Skeletal muscle satellite cell (primary cell): ENCODE results near the gene CCDC102A.

ENCODE experiments used
- H3K27me3 ChIP-seq: 2 replicates; pipeline ENCODE4 v1.7.0; 2013; ENCODE audit warnings: low read length; ENCODE audit not compliant: control insufficient read depth, insufficient read depth
- H3K36me3 ChIP-seq: 2 replicates; pipeline ENCODE4 v1.7.0; 2013; ENCODE audit warnings: mild to moderate bottlenecking, control low read depth, low read length; ENCODE audit not compliant: insufficient read depth
- H3K4me1 ChIP-seq: 2 replicates; pipeline ENCODE4 v1.7.0; 2013; ENCODE audit warnings: low read length; ENCODE audit not compliant: control insufficient read depth, insufficient read depth
- H3K4me2 ChIP-seq: 2 replicates; pipeline ENCODE4 v1.7.0; 2013; ENCODE audit warnings: mild to moderate bottlenecking, low read length
- H3K4me3 ChIP-seq: 2 replicates; pipeline ENCODE4 v1.7.0; 2013; ENCODE audit warnings: low read length
- H3K9ac ChIP-seq: 2 replicates; pipeline ENCODE4 v1.7.0; 2013; ENCODE audit warnings: mild to moderate bottlenecking, low read depth, low read length, moderate library complexity
- H3K9me3 ChIP-seq: replicated peaks from 2 replicates; pipeline ENCODE4 v1.7.0; 2013; ENCODE audit warnings: mild to moderate bottlenecking, control low read depth, low read length

CCDC102A gene

GRCh38 chr16:57526498-57526897, 9.9 kb downstream of the CCDC102A start:
- no peaks in the 10 kb centered on the region for H3K36me3 ChIP-seq
- H3K4me1 ChIP-seq, result peaks cover 10% of the 10 kb centered on the region
- H3K9ac ChIP-seq, result no peak overlapping the region
- no peak overlapping the region for H3K4me3 ChIP-seq
- H3K27me3 ChIP-seq, result no peaks in the 10 kb centered on the region
- H3K9me3 ChIP-seq, result no peaks in the 10 kb centered on the region
- H3K4me2 ChIP-seq, result no peak overlapping the region

DNA sequence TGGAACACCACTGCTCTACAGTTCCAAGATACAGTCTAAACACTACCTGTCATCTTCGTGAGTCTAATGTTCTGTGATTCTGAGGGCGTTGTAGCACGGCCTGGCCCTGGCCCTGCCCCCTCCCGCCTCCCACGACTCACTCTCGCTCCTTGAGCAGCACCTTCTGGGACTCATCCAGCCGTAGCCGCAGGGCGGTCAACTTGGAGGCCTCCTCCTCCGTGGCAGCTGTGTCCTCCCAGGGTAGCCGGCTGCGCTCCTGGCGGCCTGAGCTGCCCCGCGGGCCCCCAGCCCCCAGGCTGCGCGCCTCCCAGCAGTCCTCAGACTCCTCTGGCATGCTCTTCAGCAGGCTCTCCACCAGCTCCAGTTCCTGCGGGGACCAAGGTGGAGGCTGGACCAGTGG, 10.6 kb downstream of the CCDC102A start:
- Histone ChIP-seq H3K27me3 (no peaks in the 10 kb centered on the region), H3K36me3 (no peaks in the 10 kb centered on the region), H3K4me3 (no peak overlapping the region), H3K9me3 (no peaks in the 10 kb centered on the region), H3K9ac (no peak overlapping the region), H3K4me1 (peaks cover 10% of the 10 kb centered on the region), H3K4me2 (no peak overlapping the region)

DNA sequence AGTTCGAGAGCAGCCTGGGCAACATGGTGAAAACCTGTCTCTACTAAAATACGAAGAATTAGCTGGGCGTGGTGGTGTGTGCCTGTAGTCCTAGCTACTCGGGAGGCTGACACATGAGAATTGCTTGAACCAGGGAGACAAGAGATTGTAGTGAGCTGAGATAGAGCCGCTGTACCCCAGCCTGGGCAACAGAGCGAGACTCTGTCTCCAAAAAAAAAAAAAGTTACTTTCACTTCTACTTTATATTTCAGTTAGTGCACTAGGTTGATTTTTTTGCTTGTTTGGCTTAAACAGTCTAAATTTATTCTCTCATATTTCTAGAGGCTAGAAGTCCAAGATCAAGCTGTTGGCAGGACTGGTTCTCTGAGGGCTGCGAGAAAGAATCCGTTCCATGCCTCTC, 13.4 kb downstream of the CCDC102A start:
- Histone ChIP-seq H3K4me2 (no peak overlapping the region), H3K4me1 (no peaks in the 10 kb centered on the region), H3K9me3 (no peaks in the 10 kb centered on the region), H3K9ac (no peak overlapping the region), H3K4me3 (no peak overlapping the region), H3K27me3 (no peaks in the 10 kb centered on the region), H3K36me3 (no peaks in the 10 kb centered on the region)

DNA sequence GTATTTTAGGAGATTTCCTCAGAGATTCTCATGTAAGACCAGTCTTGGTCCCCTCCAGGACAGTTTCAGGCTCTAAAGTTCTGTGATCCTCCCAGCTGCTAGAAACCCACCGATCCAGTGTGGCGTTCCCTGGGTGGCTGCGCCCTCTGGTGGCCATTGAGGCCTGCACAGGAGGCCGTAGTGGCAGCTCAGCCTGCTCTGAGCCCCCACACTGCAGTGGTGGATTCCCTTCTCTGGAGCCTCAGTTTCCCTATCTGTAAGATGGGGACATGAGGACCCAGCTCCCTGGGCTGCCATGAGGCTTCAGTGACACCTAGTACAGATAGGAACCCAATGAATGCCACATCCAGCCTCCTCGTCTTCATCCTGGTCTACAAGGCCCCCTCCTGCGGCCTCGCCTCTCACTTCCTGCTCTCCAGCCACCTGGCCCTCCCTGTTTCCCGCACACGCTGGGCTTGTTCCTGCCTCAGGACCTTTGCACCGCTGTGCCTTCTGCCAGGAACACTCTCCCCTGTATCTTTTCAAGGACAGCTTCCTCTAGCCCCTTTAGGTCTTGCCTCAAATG, 16.5 kb downstream of the CCDC102A start:
- no peaks in the 10 kb centered on the region for H3K36me3 ChIP-seq
- H3K27me3 ChIP-seq, result no peaks in the 10 kb centered on the region
- no peak overlapping the region for H3K4me2 ChIP-seq
- H3K4me3 ChIP-seq, result no peak overlapping the region
- H3K9ac ChIP-seq, result no peak overlapping the region
- no peaks in the 10 kb centered on the region for H3K4me1 ChIP-seq
- H3K9me3 ChIP-seq, result no peaks in the 10 kb centered on the region

- no peaks in the 10 kb centered on the region for H3K27me3 ChIP-seq
- no peaks in the 10 kb centered on the region for H3K9me3 ChIP-seq
- no peaks in the 10 kb centered on the region for H3K36me3 ChIP-seq
- no peaks in the 10 kb centered on the region for H3K4me1 ChIP-seq
- no peak overlapping the region for H3K4me3 ChIP-seq
- H3K9ac ChIP-seq, result no peak overlapping the region
- H3K4me2 ChIP-seq, result no peak overlapping the region
These were observed 17.4 kb downstream of the CCDC102A start for GRCh38 chr16:57518922-57519321.

- no peaks in the 10 kb centered on the region for H3K36me3 ChIP-seq
These were observed 17.9 kb downstream of the CCDC102A start for GRCh38 chr16:57518520-57518919.

GRCh38 chr16:57517397-57518367, 18.7 kb downstream of the CCDC102A start:
- Histone ChIP-seq H3K27me3 (no peaks in the 10 kb centered on the region), H3K36me3 (no peaks in the 10 kb centered on the region), H3K9ac (no peak overlapping the region), H3K4me3 (no peak overlapping the region), H3K9me3 (no peaks in the 10 kb centered on the region), H3K4me1 (no peaks in the 10 kb centered on the region), H3K4me2 (no peak overlapping the region)

More at GRCh38 chr16:57518520-57518919, 17.9 kb downstream of the CCDC102A start:
- no peak overlapping the region for H3K9ac ChIP-seq
- no peaks in the 10 kb centered on the region for H3K9me3 ChIP-seq
- no peaks in the 10 kb centered on the region for H3K27me3 ChIP-seq
- H3K4me2 ChIP-seq, result no peak overlapping the region
- H3K4me1 ChIP-seq, result no peaks in the 10 kb centered on the region
- no peak overlapping the region for H3K4me3 ChIP-seq

DNA sequence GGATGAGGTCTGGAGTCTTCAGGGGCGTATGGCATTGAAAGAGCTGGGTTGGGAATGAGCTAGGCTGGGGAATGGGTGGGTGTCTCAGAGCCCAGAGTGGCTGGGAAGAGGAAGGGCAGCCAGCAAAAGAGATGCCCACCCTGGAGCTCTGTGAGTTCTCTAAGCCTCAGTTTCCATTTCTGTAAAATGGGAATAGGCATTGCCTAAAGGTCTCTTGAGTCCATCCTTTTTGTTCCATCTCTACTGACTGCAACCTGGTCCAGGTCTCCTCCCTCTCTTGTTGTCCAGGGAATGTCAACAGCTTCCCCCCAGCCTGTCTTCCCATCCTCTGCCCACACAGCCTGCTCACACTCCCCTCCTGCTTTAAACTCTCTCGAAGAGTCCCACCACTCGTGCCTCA, 19.6 kb downstream of the CCDC102A start:
- H3K9ac ChIP-seq, result no peak overlapping the region
- no peaks in the 10 kb centered on the region for H3K36me3 ChIP-seq
- H3K4me3 ChIP-seq, result no peak overlapping the region
- no peaks in the 10 kb centered on the region for H3K9me3 ChIP-seq
- H3K4me2 ChIP-seq, result no peak overlapping the region
- H3K4me1 ChIP-seq, result no peaks in the 10 kb centered on the region
- H3K27me3 ChIP-seq, result no peaks in the 10 kb centered on the region

GRCh38 chr16:57516176-57516725, 20.1 kb downstream of the CCDC102A start:
- H3K27me3 ChIP-seq, result no peaks in the 10 kb centered on the region
- H3K4me3 ChIP-seq, result no peak overlapping the region
- no peaks in the 10 kb centered on the region for H3K9me3 ChIP-seq
- no peak overlapping the region for H3K9ac ChIP-seq
- H3K36me3 ChIP-seq, result no peaks in the 10 kb centered on the region
- H3K4me1 ChIP-seq, result no peaks in the 10 kb centered on the region
- no peak overlapping the region for H3K4me2 ChIP-seq

DNA sequence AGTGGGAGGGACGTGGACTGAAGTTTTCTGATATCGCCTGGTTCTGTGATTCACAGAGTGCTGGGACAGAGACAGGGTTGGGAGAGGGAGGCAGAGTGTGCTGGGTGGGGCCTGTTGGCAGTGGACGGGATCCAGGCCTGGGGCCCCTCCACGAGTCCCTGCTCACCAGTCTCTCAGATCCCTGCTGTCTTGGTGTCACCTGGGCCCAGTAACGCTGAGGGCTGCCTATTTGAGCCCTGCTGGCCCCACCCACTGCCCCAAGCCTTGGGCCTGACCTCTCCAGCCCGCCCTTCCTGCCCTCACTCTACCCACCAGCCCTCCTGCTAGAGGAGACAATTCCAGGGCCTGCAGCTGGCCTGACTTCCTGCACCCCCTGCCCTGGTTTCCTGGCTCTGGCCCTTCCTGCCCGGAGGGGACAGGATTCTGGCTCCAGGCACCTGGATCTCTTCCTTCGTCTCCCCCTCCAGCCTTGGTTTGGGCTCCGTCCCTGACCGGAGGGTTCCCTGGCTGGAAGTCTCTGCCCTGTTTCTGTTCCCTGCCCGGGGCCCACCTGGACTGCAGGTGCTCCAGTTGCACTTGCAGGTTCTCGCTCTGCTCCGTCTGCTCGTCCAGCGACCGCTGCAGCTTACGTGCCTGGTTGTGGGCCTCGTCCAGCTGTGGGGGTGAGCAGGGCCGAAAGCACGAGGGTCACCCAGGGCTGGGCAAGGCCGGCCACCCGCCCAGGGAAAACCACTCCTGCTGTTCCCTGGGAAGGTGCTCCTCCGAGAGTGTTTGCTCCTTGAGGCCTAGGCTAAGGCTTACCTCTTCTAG, 21.4 kb downstream of the CCDC102A start:
- Histone ChIP-seq H3K4me1 (no peaks in the 10 kb centered on the region), H3K27me3 (no peaks in the 10 kb centered on the region), H3K4me3 (no peak overlapping the region), H3K4me2 (no peak overlapping the region), H3K36me3 (no peaks in the 10 kb centered on the region), H3K9ac (no peak overlapping the region), H3K9me3 (no peaks in the 10 kb centered on the region)

DNA sequence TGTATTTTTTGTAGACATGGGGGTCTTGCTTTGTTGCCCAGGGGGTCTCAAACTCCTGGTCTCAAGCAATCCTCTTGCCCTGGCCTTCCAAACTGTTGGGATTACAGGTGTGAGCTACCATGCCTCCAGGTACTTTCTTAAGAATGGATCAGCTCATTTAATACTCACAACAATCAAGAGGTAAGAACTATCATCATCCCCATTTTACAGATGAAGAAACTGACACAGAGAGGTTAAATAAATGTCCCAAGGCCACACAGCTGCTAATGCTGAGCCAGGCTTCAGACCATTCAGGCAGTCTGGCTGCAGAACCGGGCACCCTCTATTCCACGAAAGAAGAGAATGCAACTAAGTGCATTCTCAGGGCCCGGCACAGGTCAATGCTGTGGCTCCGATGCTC, 22.0 kb downstream of the CCDC102A start:
- Histone ChIP-seq H3K27me3 (peaks cover 3% of the 10 kb centered on the region), H3K9ac (no peak overlapping the region), H3K9me3 (no peaks in the 10 kb centered on the region), H3K4me2 (no peak overlapping the region), H3K4me3 (no peak overlapping the region), H3K36me3 (no peaks in the 10 kb centered on the region), H3K4me1 (no peaks in the 10 kb centered on the region)
